ENCODE data around the gene APOM. TPM values are rescaled to one million over a fixed set of nuclear protein-coding genes. Genes with fewer than 3 reads are reported as not detected.

The APOM gene
- total RNA-seq, 2 experiments from 2014 or later, result 3.2 to 5.1 TPM

DNA sequence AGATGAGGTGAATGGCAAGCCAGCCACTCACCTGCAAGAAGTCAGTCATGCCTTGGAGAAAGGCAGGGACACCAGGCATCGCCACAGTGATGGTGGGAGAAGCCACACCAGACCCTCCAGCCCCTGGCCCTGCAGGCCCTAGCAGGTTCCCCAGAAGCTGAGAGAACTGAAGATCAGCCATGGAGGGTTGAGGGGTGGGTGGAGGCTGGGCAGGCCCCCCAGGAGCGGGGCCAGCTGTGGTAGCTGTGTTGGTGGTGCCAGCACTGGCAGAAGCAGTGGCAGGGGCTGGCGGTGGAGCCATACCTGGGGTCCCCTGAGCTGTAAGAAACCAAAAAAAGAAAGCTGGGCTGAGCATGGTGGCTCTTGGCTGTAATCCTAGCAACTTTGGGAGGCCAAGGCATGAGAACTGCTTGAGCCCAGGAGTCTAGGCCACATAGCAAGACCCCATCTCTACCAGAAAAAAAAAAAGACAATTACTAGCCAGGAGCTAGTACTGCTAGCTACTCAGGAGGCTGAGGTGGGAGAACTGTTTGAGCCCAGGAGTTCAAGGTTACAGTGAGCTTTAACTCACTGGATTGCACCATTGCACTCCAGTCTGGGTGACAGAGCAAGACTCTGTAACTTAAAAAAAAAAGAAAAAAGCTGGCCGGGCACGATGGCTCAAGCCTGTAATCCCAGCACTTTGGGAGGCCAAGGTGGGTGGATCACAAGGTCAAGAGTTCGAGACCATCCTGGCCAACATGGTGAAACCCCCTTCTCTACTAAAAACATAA lies 12.7 kb upstream of the APOM start:
- Mint-ChIP-seq H3K36me3 (ENCODE audit: low read depth) (peaks cover 65% of the 10 kb centered on the region), H3K9me3 (ENCODE audit: insufficient read depth) (no peaks in the 10 kb centered on the region), H3K27me3 (ENCODE audit: low read depth) (no peaks in the 10 kb centered on the region), H3K4me3 (no peak overlapping the region), H3K4me1 (ENCODE audit: low read depth) (peaks cover 18% of the 10 kb centered on the region), H3K27ac (no peak overlapping the region)
- ATAC-seq (no peak), DNase-seq (no peak)
- ChIA-PET CTCF (interaction anchor here (0.9 kb wide), 1 partner anchor 21 kb away, joined by 3 read pairs; no protein-coding TSS in a partner anchor), POLR2A (interaction anchor here (0.5 to 2.5 kb wide), 3 partner anchors 20 to 60 kb away, joined by 3 to 7 read pairs (median 3); partner anchors contain the start of genes ABHD16A and GPANK1)

GRCh38 chr6:31643818-31644454 lies 11.8 kb upstream of the APOM start:
- DNase-seq, result no peak
- no peaks in the 10 kb centered on the region for H3K9me3 Mint-ChIP-seq (ENCODE audit: insufficient read depth)
- H3K4me3 Mint-ChIP-seq, result no peak overlapping the region
- H3K4me1 Mint-ChIP-seq (ENCODE audit: low read depth), result peaks cover 24% of the 10 kb centered on the region
- H3K27ac Mint-ChIP-seq, result no peak overlapping the region
- H3K36me3 Mint-ChIP-seq (ENCODE audit: low read depth), result peaks cover 71% of the 10 kb centered on the region
- no peak for ATAC-seq
- POLR2A ChIA-PET, result interaction anchor here (0.5 to 2.5 kb wide), 2 partner anchors 19 to 21 kb away, joined by 3 to 7 read pairs; partner anchors contain the start of gene GPANK1
- CTCF ChIA-PET, result no interaction called here
- no peaks in the 10 kb centered on the region for H3K27me3 Mint-ChIP-seq (ENCODE audit: low read depth)

GRCh38 chr6:31645325-31645724 lies 10.4 kb upstream of the APOM start:
- no peaks in the 10 kb centered on the region for H3K27me3 Mint-ChIP-seq (ENCODE audit: low read depth)
- no peak for ATAC-seq
- H3K4me3 Mint-ChIP-seq, result no peak overlapping the region
- POLR2A ChIA-PET, result interaction anchor here (2.5 kb wide), 1 partner anchor 20 kb away, joined by 7 read pairs; the partner anchor contains the start of gene GPANK1
- no peaks in the 10 kb centered on the region for H3K9me3 Mint-ChIP-seq (ENCODE audit: insufficient read depth)
- H3K27ac Mint-ChIP-seq, result peak overlapping the region; percentile 10
- DNase-seq, result no peak
- H3K4me1 Mint-ChIP-seq (ENCODE audit: low read depth), result peaks cover 28% of the 10 kb centered on the region
- H3K36me3 Mint-ChIP-seq (ENCODE audit: low read depth), result peaks cover 69% of the 10 kb centered on the region
- CTCF ChIA-PET, result no interaction called here

DNA sequence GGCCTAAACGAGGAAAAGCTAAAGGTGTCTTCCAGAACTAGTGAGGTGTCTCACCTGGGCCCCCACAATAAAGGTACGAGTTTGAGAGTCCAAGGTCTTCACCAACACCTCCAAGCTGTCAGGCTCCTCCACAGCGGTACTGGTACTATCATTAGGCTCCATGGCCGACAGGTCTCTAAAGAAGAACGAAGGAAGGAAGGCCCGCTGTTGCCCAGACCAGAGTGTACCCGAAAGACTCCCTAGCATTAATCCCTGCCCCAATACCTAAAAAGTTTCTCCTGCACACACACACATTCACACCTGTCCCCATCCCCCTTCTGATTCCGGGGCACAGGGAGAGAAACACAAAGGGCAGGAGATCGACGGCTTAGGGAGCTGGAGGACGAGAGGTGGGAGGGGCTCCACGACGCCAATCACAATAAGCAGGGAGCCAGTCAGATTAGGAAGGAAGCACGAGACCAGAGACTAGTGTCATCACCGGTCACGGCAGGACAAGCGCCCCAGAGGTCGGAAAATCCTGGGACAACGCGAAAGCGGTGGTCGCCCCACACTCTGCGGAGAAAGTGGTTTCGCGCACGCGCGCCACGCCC lies 4.0 kb upstream of the APOM start:
- Mint-ChIP-seq H3K4me1 (ENCODE audit: low read depth) (peaks cover 55% of the 10 kb centered on the region), H3K9me3 (ENCODE audit: insufficient read depth) (no peaks in the 10 kb centered on the region), H3K27ac (peak overlapping the region; percentile 98), H3K27me3 (ENCODE audit: low read depth) (no peaks in the 10 kb centered on the region), H3K36me3 (ENCODE audit: low read depth) (peaks cover 59% of the 10 kb centered on the region), H3K4me3 (peak overlapping the region; percentile 96)
- ATAC-seq, result peak; percentile 59
- ChIA-PET CTCF (interaction anchor here (0.9 to 4.3 kb wide), 9 partner anchors 12 to 176 kb away, joined by 3 to 34 read pairs (median 4); partner anchors contain the start of genes CSNK2B, DDX39B, GPANK1 and HSPA1B), POLR2A (interaction anchor here (0.6 to 6.8 kb wide), 28 partner anchors 10 to 1193 kb away, joined by 3 to 109 read pairs (median 4); partner anchors contain the start of genes ATP6V1G2, C6orf47, CSNK2B and DDX39B)
- no peak for DNase-seq

GRCh38 chr6:31652925-31653724 lies 2.6 kb upstream of the APOM start:
- peak overlapping the region; percentile 98 for H3K27ac Mint-ChIP-seq
- no peaks in the 10 kb centered on the region for H3K9me3 Mint-ChIP-seq (ENCODE audit: insufficient read depth)
- H3K27me3 Mint-ChIP-seq (ENCODE audit: low read depth), result no peaks in the 10 kb centered on the region
- peak overlapping the region; percentile 96 for H3K4me3 Mint-ChIP-seq
- ATAC-seq (peak; percentile 72), DNase-seq (peak; percentile 93)
- POLR2A ChIA-PET, result interaction anchor here (0.7 to 6.8 kb wide), 33 partner anchors 8 to 1189 kb away, joined by 3 to 109 read pairs (median 3); partner anchors contain the start of genes ATP6V1G2, C6orf47, CSNK2B and DDX39B
- CTCF ChIA-PET, result interaction anchor here (0.7 to 4.3 kb wide), 12 partner anchors 8 to 211 kb away, joined by 3 to 34 read pairs (median 4); partner anchors contain the start of genes ATP6V1G2, CSNK2B, DDX39B and GPANK1
- peaks cover 66% of the 10 kb centered on the region for H3K4me1 Mint-ChIP-seq (ENCODE audit: low read depth)
- peaks cover 59% of the 10 kb centered on the region for H3K36me3 Mint-ChIP-seq (ENCODE audit: low read depth)

DNA sequence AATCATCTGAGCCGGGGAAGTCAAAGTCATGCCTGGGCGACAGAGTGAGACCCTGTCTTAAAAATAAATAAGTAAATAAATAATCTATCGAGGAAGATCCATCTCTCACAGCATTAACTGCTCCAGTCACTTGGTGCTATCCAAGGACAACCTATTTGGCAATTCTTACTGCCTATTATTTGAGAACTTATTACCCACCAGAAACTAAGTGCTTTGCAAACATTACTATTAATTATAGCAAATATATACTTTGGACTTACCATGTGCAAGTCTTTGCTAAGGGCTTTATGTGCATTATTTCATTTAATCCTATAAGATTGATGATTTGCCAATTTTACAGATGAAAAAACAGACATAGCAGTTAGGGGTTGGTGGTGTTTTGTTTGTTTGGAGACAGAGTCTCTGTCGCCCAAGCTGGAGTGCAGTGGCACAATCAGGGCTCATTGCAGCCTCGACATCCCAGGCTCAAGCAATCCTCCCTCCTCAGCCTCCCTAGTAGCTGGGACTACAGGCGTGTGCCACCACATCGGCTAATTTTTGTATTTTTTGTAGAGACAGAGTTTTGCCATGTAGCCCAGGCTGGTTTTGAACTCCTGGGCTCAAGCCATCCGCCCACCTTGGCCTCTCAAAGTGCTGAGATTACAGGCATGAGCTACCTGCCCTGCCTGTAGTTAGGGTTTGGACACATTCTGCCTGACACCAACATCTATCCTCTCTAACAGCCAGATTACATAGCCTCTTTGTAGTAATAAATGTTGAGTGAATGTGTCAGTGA lies 933 bp upstream of the APOM start:
- Mint-ChIP-seq H3K9me3 (ENCODE audit: insufficient read depth) (no peaks in the 10 kb centered on the region), H3K36me3 (ENCODE audit: low read depth) (peaks cover 60% of the 10 kb centered on the region), H3K27ac (no peak overlapping the region), H3K4me3 (peak overlapping the region; percentile 43), H3K27me3 (ENCODE audit: low read depth) (no peaks in the 10 kb centered on the region), H3K4me1 (ENCODE audit: low read depth) (peaks cover 69% of the 10 kb centered on the region)
- POLR2A ChIA-PET, result interaction anchor here (0.9 to 6.8 kb wide), 5 partner anchors 10 to 178 kb away, joined by 3 to 109 read pairs (median 5); partner anchors contain the start of genes ABHD16A, CSNK2B, GPANK1 and HSPA1B
- CTCF ChIA-PET, result interaction anchor here (0.6 to 4.3 kb wide), 4 partner anchors 10 to 175 kb away, joined by 3 to 34 read pairs (median 4); partner anchors contain the start of genes CSNK2B and GPANK1
- no peak for DNase-seq
- no peak for ATAC-seq

DNA sequence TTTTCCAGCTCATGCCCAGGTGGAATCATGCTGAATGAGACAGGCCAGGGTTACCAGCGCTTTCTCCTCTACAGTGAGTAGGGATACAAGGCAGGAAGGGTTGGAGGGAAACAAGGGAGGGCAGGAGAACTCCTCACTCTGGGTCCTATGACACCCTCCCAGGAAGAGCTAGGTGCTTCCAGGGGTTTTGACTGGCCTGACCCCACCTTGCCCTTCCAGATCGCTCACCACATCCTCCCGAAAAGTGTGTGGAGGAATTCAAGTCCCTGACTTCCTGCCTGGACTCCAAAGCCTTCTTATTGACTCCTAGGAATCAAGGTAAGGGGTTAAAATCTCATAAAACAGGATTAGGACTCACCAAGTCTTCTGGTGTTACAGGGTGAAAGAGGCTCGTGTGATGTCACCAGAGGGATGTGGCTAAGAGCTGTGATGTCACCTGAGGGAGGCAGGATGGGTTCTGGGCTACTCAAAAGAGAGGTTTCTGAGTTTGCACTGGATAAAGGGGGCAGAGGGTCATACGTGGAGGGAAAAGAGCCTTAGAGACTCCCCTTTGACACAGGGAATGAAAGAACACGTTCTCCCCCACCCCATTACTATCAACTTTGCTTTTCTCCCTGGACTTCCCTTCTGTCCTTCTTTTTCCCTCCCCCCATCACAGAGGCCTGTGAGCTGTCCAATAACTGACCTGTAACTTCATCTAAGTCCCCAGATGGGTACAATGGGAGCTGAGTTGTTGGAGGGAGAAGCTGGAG lies 1.9 kb downstream of the APOM start:
- ChIA-PET CTCF (interaction anchor here (1.2 to 1.4 kb wide), 3 partner anchors 61 to 173 kb away, joined by 3 to 5 read pairs (median 4); no protein-coding TSS in a partner anchor), POLR2A (interaction anchor here (0.8 to 6.8 kb wide), 4 partner anchors 7 to 81 kb away, joined by 3 to 109 read pairs (median 3); partner anchors contain the start of genes CSNK2B and GPANK1)
- Mint-ChIP-seq H3K27ac (peak overlapping the region; percentile 89), H3K9me3 (ENCODE audit: insufficient read depth) (no peaks in the 10 kb centered on the region), H3K36me3 (ENCODE audit: low read depth) (peaks cover 69% of the 10 kb centered on the region), H3K4me3 (peak overlapping the region; percentile 91), H3K4me1 (ENCODE audit: low read depth) (peaks cover 78% of the 10 kb centered on the region), H3K27me3 (ENCODE audit: low read depth) (no peaks in the 10 kb centered on the region)
- no peak for ATAC-seq
- peak; percentile 73 for DNase-seq

DNA sequence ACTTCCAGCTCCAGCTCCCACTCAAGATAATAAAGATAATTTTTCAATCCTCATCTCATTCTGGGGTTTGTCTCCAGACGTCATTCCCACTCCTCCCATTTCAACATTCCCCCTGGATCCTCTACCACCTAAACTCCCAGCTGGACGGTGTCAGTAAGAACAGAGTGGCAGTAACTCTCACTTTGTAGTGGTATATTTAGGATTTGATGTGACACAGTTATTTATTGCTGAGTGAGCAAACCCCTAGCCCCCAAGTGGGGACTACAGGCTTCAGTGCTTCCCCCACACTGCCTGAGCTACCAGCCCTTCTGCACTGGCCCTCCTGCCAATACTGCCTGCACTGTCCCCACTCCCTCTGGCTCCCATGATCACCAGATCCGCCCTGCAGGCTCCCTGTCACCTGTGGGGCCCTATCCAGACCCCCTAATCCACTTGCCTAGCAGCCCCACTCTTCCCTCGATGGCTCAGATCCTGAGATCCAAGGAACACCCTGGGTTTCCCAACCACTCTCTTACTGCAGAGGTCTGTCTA lies 2.5 kb downstream of the APOM start:
- CTCF ChIA-PET, result interaction anchor here (1.3 to 1.4 kb wide), 2 partner anchors 62 to 172 kb away, joined by 3 to 4 read pairs; no protein-coding TSS in a partner anchor
- H3K27me3 Mint-ChIP-seq (ENCODE audit: low read depth), result no peaks in the 10 kb centered on the region
- H3K9me3 Mint-ChIP-seq (ENCODE audit: insufficient read depth), result no peaks in the 10 kb centered on the region
- peak overlapping the region; percentile 89 for H3K27ac Mint-ChIP-seq
- DNase-seq (no peak), ATAC-seq (no peak)
- peaks cover 71% of the 10 kb centered on the region for H3K36me3 Mint-ChIP-seq (ENCODE audit: low read depth)
- POLR2A ChIA-PET, result interaction anchor here (0.8 to 1.1 kb wide), 2 partner anchors 13 to 82 kb away, joined by 3 read pairs; no protein-coding TSS in a partner anchor
- peak overlapping the region; percentile 91 for H3K4me3 Mint-ChIP-seq
- H3K4me1 Mint-ChIP-seq (ENCODE audit: low read depth), result peaks cover 80% of the 10 kb centered on the region

DNA sequence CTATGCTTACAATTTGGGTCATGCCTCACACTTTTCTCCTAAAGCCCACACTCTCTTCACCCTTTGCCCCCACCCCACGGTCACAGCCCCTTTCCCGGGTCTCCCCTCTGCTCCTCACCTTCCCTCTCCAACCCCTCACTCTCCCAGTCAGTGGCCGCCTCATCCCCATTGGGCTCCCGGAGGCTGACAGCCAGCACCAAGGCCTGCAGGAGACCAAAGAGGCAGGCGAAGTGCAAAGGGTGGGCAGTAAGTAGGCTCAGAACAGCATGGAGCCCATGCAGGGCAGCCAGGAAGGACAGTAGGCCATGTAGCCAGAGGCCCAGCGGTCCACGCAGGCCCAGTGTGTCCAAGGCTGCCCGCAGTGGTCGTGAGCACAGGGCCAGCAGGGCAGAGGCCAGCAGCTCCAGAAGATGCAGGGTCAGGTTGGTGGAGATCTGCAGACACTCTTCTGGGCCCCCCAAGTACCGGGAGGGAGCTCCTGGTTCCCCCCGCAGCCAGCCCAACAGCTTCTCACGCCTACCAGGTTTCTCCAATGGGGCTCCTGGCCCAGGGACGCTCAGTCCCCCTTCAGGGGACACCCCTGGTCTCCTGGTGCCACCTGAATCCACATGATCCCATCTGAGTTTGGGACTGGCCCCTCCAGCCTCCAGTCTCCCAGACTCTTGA lies 3.4 kb downstream of the APOM start:
- H3K27ac Mint-ChIP-seq, result peak overlapping the region; percentile 88
- peak overlapping the region; percentile 91 for H3K4me3 Mint-ChIP-seq
- no peaks in the 10 kb centered on the region for H3K9me3 Mint-ChIP-seq (ENCODE audit: insufficient read depth)
- ATAC-seq (no peak), DNase-seq (no peak)
- H3K4me1 Mint-ChIP-seq (ENCODE audit: low read depth), result peaks cover 85% of the 10 kb centered on the region
- no peaks in the 10 kb centered on the region for H3K27me3 Mint-ChIP-seq (ENCODE audit: low read depth)
- peaks cover 80% of the 10 kb centered on the region for H3K36me3 Mint-ChIP-seq (ENCODE audit: low read depth)
- ChIA-PET POLR2A (interaction anchor here (1.5 kb wide), 1 partner anchor 79 kb away, joined by 5 read pairs; no protein-coding TSS in a partner anchor), CTCF (no interaction called here)

Measured in activated CD8-positive, alpha-beta T cell treated with anti-CD3 and anti-CD28 coated beads, Interleukin-2, amount 10 ng/mL, durations not matched to agents 7 days and 5 days (primary cell).